ENCODE results near the gene MBOAT7. TPM values are rescaled to one million over a fixed set of nuclear protein-coding genes. Genes with fewer than 3 reads are reported as not detected.

The MBOAT7 gene
- total and polyA plus RNA-seq, 4 donors: 39.0 to 154 (median 73.3) TPM

- no peaks in the 10 kb centered on the region for H3K4me1 ChIP-seq (ENCODE audit: control insufficient read depth in 5 of 5, insufficient read depth in 5 of 5, low read length in 5 of 5)
- no peak overlapping the region for H3K4me3 ChIP-seq
- H3K27me3 ChIP-seq (ENCODE audit: control insufficient read depth in 3 of 3, insufficient read depth in 3 of 3, low read length in 2 of 3): no peaks in the 10 kb centered on the region
- DNase-seq: no peak
- H3K9ac ChIP-seq (ENCODE audit: insufficient read depth in 1 of 2, low read length in 2 of 2): no peak overlapping the region
- H3K36me3 ChIP-seq (ENCODE audit: control insufficient read depth in 4 of 4, insufficient read depth in 4 of 4, low read length in 4 of 4): peaks cover 14 to 92% (median 33%) of the 10 kb centered on the region in 4 donors
- 93 to 94% methylated on average over 12 of the region's 12 CpGs for WGBS, 2 donors
- no peak for ATAC-seq (ENCODE audit: insufficient read depth, low FRiP score)
- H3K9me3 ChIP-seq (ENCODE audit: control insufficient read depth in 4 of 4, insufficient read depth in 3 of 4, low read length in 3 of 4): no peaks in the 10 kb centered on the region
- no peak for TF ChIP-seq CTCF (IDR thresholded peaks at IDR 0.05; ENCODE audit: control extremely low read depth, extremely low read depth)
- no peak overlapping the region for H3K27ac ChIP-seq (ENCODE audit: low read depth in 1 of 2, low read length in 1 of 2)
Observed at GRCh38 chr19:54152267-54152666, 37.1 kb downstream of the MBOAT7 start.

- Histone ChIP-seq H3K9me3 (ENCODE audit: control insufficient read depth in 4 of 4, insufficient read depth in 3 of 4, low read length in 3 of 4) (no peaks in the 10 kb centered on the region), H3K27me3 (ENCODE audit: control insufficient read depth in 3 of 3, insufficient read depth in 3 of 3, low read length in 2 of 3) (no peaks in the 10 kb centered on the region), H3K27ac (ENCODE audit: low read depth in 1 of 2, low read length in 1 of 2) (no peak overlapping the region), H3K4me3 (no peak overlapping the region), H3K4me1 (ENCODE audit: control insufficient read depth in 5 of 5, insufficient read depth in 5 of 5, low read length in 5 of 5) (no peaks in the 10 kb centered on the region), H3K36me3 (ENCODE audit: control insufficient read depth in 4 of 4, insufficient read depth in 4 of 4, low read length in 4 of 4) (peaks cover 12 to 92% (median 37%) of the 10 kb centered on the region in 4 donors), H3K9ac (ENCODE audit: insufficient read depth in 1 of 2, low read length in 2 of 2) (no peak overlapping the region)
- TF ChIP-seq CTCF (IDR thresholded peaks at IDR 0.05; ENCODE audit: control extremely low read depth, extremely low read depth): no peak
- no peak for DNase-seq
- WGBS, 2 donors: 88 to 91% methylated on average over 23 of the region's 23 CpGs
- no peak for ATAC-seq (ENCODE audit: insufficient read depth, low FRiP score)
Observed at GRCh38 chr19:54151362-54152035, 37.9 kb downstream of the MBOAT7 start.

- no peak for TF ChIP-seq CTCF (IDR thresholded peaks at IDR 0.05; ENCODE audit: control extremely low read depth, extremely low read depth)
Observed at GRCh38 chr19:54149021-54149812, 40.2 kb downstream of the MBOAT7 start.

More at GRCh38 chr19:54149021-54149812, 40.2 kb downstream of the MBOAT7 start:
- Histone ChIP-seq H3K36me3 (ENCODE audit: control insufficient read depth in 4 of 4, insufficient read depth in 4 of 4, low read length in 4 of 4) (peaks cover 14 to 94% (median 52%) of the 10 kb centered on the region in 4 donors), H3K4me1 (ENCODE audit: control insufficient read depth in 5 of 5, insufficient read depth in 5 of 5, low read length in 5 of 5) (no peaks in the 10 kb centered on the region), H3K27ac (ENCODE audit: low read depth in 1 of 2, low read length in 1 of 2) (no peak overlapping the region), H3K9ac (ENCODE audit: insufficient read depth in 1 of 2, low read length in 2 of 2) (no peak overlapping the region), H3K27me3 (ENCODE audit: control insufficient read depth in 3 of 3, insufficient read depth in 3 of 3, low read length in 2 of 3) (no peaks in the 10 kb centered on the region), H3K4me3 (no peak overlapping the region), H3K9me3 (ENCODE audit: control insufficient read depth in 4 of 4, insufficient read depth in 3 of 4, low read length in 3 of 4) (no peaks in the 10 kb centered on the region)
- DNase-seq (no peak), ATAC-seq (ENCODE audit: insufficient read depth, low FRiP score) (no peak)
- WGBS, 2 donors: 79 to 89% methylated on average over 12 of the region's 12 CpGs

All from lung (tissue), 12 donors.